Activated T-helper 1 cell treated with anti-CD3 and anti-CD28 coated beads, Interleukin-12 subunit alpha, Interleukin-12 subunit beta, Interleukin-2, Interleukin-4 antibody, amounts not matched to agents 30 ng/mL and 10 ng/mL and 1 ng/mL, durations not matched to agents 14 hours and 24 hours and 36 hours (primary cell): Measurements from ENCODE around the gene ABCA13. TPM values are rescaled to one million over a fixed set of nuclear protein-coding genes. Genes with fewer than 3 reads are reported as not detected.

Experiments
- DNase-seq: peaks from one replicate; pipeline ENCODE4 v3.0.0; 2021; ENCODE audit warnings: low spot score
- H3K27ac Mint-ChIP-seq: one replicate; pipeline ENCODE4 v1.8.0; 2021; ENCODE audit warnings: mild to moderate bottlenecking, mixed read lengths
- H3K27me3 Mint-ChIP-seq: one replicate; pipeline ENCODE4 v1.8.0; 2022; ENCODE audit warnings: mild to moderate bottlenecking, moderate library complexity, mixed read lengths; ENCODE audit not compliant: insufficient read depth
- H3K36me3 Mint-ChIP-seq: one replicate; pipeline ENCODE4 v1.8.0; 2021; ENCODE audit warnings: low read depth, mixed read lengths
- H3K4me1 Mint-ChIP-seq: one replicate; pipeline ENCODE4 v1.8.0; 2021; ENCODE audit warnings: low read depth, mixed read lengths
- H3K4me3 Mint-ChIP-seq: one replicate; pipeline ENCODE4 v1.8.0; 2021; ENCODE audit warnings: mild to moderate bottlenecking, moderate library complexity, mixed read lengths
- H3K9me3 Mint-ChIP-seq: one replicate; pipeline ENCODE4 v1.8.0; 2021; ENCODE audit warnings: mixed read lengths
- intact Hi-C: fragments of 100-400 bp; cut with micrococcal nuclease; formaldehyde crosslinking; loops from one replicate; pipeline ENCODE4 v1.15.1; 2024
- total RNA-seq: library from RNA; stranded (reverse); gene quantifications from 2 replicates; pipeline ENCODE4 v1.2.3, GENCODE V29; 2022

Gene ABCA13
- total RNA-seq, 1 donor from 2014 or later = not detected

DNA sequence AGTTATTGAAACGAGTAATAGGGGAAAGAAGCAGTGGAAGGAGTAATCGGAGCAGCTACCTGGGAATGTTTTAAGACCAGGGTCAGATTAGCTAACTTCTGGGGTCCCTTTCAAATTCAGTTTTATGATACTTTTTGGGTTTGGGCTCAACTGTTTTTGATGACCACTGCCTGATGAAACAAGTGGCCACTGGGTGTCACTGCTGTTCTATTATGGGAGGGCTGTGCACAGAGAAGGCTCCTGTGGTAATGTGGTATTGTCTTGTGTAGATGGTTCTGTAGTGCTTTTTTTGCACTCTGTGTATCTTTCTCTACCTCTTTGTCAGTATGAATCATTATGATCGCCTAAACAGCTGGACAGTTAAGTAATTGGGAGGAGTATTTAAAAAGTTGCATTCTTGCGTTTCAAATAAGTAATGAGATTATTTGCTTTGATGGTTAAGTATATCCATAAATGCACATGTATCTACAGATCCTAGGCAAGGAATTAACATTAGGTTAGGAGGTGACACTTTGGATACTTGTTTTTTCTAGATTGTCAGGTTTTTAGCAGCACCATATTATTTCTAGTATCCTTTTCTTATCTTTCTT is 128.4 kb downstream of the ABCA13 start:
- Mint-ChIP-seq H3K4me1 (peaks cover 6% of the 10 kb centered on the region), H3K27me3 (peaks cover 5% of the 10 kb centered on the region), H3K4me3 (no peak overlapping the region), H3K36me3 (no peaks in the 10 kb centered on the region), H3K27ac (no peak overlapping the region), H3K9me3 (no peaks in the 10 kb centered on the region)
- intact Hi-C loops = loop anchor here (1.0 to 10.0 kb wide), 9 partner anchors 21 to 1553 kb away; partner anchors contain the start of gene PKD1L1
- DNase-seq = peak; percentile 20

DNA sequence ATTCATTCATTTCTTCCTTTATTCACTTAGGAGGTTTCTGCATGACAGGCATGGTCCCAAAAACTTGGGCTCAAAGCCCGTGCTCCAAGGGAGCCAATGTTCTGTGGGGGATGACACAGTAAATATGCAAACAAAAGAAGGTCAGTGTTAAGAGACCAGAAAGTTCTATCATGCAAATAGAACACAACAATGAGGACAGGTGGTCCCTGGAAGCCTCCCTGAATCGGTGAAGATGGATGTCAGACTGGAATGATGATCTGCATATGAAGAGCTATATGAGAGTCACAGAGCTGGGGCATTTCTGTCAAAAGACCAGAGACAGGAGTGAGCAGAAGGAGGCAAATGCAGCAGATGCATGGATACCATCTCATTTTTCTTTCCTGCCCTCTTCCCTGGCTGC is 129.0 kb downstream of the ABCA13 start:
- Mint-ChIP-seq H3K36me3 (no peaks in the 10 kb centered on the region), H3K9me3 (no peaks in the 10 kb centered on the region), H3K4me1 (peaks cover 6% of the 10 kb centered on the region), H3K4me3 (no peak overlapping the region), H3K27me3 (peaks cover 5% of the 10 kb centered on the region), H3K27ac (no peak overlapping the region)
- intact Hi-C loops = no loop called here
- no peak for DNase-seq

DNA sequence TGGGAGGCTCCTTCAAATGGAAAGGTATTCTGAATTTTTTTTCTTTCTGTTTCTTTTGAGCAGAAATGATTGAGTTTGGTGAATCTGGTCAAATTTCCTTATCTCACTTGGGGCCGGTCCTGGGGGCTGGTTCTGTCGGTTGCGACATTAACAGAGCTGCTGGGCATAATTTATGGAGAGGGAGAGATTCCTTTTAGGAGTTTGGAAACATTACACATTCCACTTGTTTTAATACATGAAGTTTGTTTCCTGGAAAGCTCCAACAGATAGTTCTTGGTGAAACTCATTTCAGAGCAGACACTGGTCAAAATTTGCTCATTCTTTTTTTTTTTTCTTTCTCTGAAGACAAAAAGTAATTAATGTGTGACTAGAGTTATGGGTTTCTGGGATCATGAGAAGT is 129.9 kb downstream of the ABCA13 start:
- Mint-ChIP-seq H3K27me3 (peaks cover 5% of the 10 kb centered on the region), H3K27ac (no peak overlapping the region), H3K4me1 (peaks cover 6% of the 10 kb centered on the region), H3K4me3 (no peak overlapping the region), H3K9me3 (no peaks in the 10 kb centered on the region), H3K36me3 (no peaks in the 10 kb centered on the region)
- intact Hi-C loops = no loop called here
- no peak for DNase-seq

GRCh38 chr7:48304641-48305040 is 133.4 kb downstream of the ABCA13 start:
- no peaks in the 10 kb centered on the region for H3K36me3 Mint-ChIP-seq
- no peak for DNase-seq
- intact Hi-C loops = no loop called here
- H3K4me3 Mint-ChIP-seq = no peak overlapping the region
- peaks cover 5% of the 10 kb centered on the region for H3K27me3 Mint-ChIP-seq
- H3K27ac Mint-ChIP-seq = no peak overlapping the region
- H3K4me1 Mint-ChIP-seq = peaks cover 3% of the 10 kb centered on the region
- H3K9me3 Mint-ChIP-seq = no peaks in the 10 kb centered on the region

DNA sequence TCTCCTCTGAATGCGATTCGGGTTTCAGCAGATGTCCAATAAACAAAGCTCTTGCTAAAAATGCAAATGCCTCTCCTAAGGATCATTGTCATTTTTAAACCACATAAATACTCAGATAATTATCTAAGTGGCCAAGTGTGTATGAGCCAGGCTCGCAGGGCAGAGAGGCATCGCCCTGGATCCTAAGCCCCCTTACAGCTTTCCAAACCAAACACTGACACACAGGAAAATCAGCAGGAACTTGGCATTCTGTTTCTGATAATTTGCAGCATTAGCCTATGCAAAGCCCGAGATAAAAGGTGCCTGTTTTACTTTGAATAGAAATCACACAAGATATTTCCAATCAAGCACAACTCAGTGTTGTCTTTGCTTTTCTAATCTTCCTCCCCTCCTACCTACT is 134.4 kb downstream of the ABCA13 start:
- no peaks in the 10 kb centered on the region for H3K36me3 Mint-ChIP-seq
- H3K4me3 Mint-ChIP-seq = no peak overlapping the region
- no peak for DNase-seq
- no peaks in the 10 kb centered on the region for H3K9me3 Mint-ChIP-seq
- intact Hi-C loops = no loop called here
- H3K27me3 Mint-ChIP-seq = peaks cover 5% of the 10 kb centered on the region
- no peaks in the 10 kb centered on the region for H3K4me1 Mint-ChIP-seq
- no peak overlapping the region for H3K27ac Mint-ChIP-seq

DNA sequence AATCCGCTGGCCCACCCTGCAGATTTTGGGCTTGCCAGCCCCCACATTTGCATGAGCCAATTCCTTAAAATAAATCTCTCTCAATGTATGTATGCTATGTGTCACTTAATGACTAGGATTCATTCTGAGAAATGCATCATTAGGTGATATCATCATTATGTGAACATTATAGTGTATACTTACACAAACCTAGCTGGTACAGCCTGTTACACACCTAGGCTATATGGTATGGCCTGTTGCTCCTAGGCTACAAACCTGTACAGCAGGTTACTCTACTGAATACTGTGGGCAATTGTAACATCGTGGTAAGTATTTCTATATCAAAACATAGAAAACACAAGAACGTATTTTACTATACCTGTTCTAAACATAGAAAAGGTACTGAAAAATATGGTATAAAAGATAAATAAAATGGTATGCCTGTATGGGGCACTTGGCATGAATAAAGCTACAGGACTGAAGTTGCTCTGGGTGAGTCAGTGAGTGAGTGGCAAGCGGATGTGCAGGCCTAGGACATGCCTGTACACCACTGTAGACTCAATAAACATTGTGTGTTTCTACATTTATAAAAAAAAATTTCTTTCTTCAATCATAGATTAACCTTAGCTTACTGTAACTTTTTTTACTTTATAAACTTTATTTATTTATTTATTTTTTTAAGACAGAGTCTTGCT is 135.9 kb downstream of the ABCA13 start:
- Mint-ChIP-seq H3K27me3 (peaks cover 1% of the 10 kb centered on the region), H3K4me1 (no peaks in the 10 kb centered on the region), H3K4me3 (no peak overlapping the region), H3K27ac (no peak overlapping the region), H3K9me3 (no peaks in the 10 kb centered on the region), H3K36me3 (no peaks in the 10 kb centered on the region)
- intact Hi-C loops = no loop called here
- no peak for DNase-seq

GRCh38 chr7:48309720-48310119 is 138.5 kb downstream of the ABCA13 start:
- H3K4me3 Mint-ChIP-seq = no peak overlapping the region

DNA sequence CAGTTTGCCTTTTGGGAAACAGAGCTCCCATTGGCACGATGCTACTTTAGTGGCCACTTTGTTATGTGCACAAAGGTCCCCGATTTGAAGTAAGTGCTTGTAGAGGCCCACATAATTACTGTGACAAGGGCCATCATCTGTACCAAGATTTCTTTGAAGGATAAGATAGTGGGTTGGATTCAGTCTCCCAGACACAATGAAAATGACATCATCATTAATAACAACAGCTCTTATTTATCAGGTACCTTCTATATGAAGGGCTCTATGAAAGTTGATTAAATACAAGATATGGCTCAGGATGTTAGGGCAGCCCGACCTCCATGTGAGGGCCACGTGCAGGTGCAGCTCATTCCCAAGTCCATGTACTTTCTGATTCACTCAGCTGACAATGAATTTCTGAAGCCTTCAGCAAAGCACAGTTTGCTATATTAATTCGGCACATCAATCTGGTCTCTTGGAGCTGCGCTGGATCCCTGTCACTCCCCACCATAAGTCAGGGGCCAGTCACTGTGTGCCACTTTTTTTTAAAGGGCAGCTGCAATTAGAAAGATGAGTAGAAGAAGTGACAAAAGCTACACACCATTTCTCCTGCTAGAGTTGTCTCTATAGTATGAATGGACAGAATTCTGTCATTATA is 140.3 kb downstream of the ABCA13 start:
- no peaks in the 10 kb centered on the region for H3K4me1 Mint-ChIP-seq
- intact Hi-C loops = no loop called here
- H3K9me3 Mint-ChIP-seq = no peaks in the 10 kb centered on the region
- no peaks in the 10 kb centered on the region for H3K27me3 Mint-ChIP-seq
- H3K27ac Mint-ChIP-seq = no peak overlapping the region
- no peaks in the 10 kb centered on the region for H3K36me3 Mint-ChIP-seq
- no peak for DNase-seq
- H3K4me3 Mint-ChIP-seq = no peak overlapping the region

More at GRCh38 chr7:48309720-48310119, 138.5 kb downstream of the ABCA13 start:
- Mint-ChIP-seq H3K27ac (no peak overlapping the region), H3K9me3 (no peaks in the 10 kb centered on the region), H3K27me3 (no peaks in the 10 kb centered on the region), H3K36me3 (no peaks in the 10 kb centered on the region), H3K4me1 (no peaks in the 10 kb centered on the region)
- DNase-seq = no peak
- intact Hi-C loops = no loop called here

DNA sequence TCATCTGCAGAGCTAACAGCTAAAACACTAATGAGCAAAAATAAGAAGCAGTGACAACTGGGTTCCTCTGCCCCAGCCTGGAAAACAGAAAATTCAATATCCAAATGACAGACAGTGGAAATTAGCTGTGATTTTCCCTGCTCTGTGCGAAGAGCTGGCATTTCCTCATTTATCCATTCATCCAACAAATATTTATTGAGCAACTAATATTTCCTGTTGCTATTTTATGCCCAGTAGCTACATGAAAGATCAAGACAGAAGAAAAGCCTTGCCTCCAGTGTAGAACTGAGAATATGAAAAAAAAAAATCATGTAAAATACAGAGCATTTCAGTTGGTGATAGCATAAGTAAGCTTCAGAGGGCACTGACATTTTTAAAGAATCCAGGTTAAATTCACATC is 140.9 kb downstream of the ABCA13 start:
- DNase-seq = no peak
- no peaks in the 10 kb centered on the region for H3K9me3 Mint-ChIP-seq
- intact Hi-C loops = no loop called here
- no peaks in the 10 kb centered on the region for H3K36me3 Mint-ChIP-seq
- H3K27me3 Mint-ChIP-seq = no peaks in the 10 kb centered on the region
- no peak overlapping the region for H3K4me3 Mint-ChIP-seq
- no peaks in the 10 kb centered on the region for H3K4me1 Mint-ChIP-seq
- no peak overlapping the region for H3K27ac Mint-ChIP-seq

- no peak for DNase-seq
- intact Hi-C loops = no loop called here
- H3K27me3 Mint-ChIP-seq = peaks cover 1% of the 10 kb centered on the region
Measured at GRCh38 chr7:48316768-48317167, 145.5 kb downstream of the ABCA13 start.

DNA sequence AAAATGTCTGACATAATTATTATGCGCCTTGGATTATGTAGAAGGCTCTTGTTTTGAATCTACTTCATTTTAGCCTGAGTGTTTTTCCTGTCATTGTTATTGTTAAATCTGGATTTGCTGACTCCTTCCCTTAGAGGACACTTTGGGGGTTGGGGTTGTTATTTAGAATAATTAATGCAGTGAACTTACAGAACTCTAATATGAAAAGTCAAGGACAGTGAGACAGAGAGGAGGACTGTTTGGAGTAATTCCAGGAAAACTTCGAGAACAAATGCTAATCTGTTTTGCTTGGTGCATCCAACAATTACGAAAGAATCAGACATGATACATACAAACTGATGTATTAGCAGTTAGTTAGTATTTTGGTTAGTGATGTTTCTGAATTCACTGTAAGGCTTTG is 146.1 kb downstream of the ABCA13 start:
- H3K4me1 Mint-ChIP-seq = no peaks in the 10 kb centered on the region
- no peaks in the 10 kb centered on the region for H3K36me3 Mint-ChIP-seq
- H3K9me3 Mint-ChIP-seq = no peaks in the 10 kb centered on the region
- intact Hi-C loops = no loop called here
- H3K4me3 Mint-ChIP-seq = no peak overlapping the region
- no peak for DNase-seq
- no peak overlapping the region for H3K27ac Mint-ChIP-seq
- H3K27me3 Mint-ChIP-seq = peaks cover 1% of the 10 kb centered on the region

More at GRCh38 chr7:48316768-48317167, 145.5 kb downstream of the ABCA13 start:
- no peaks in the 10 kb centered on the region for H3K36me3 Mint-ChIP-seq
- H3K9me3 Mint-ChIP-seq = no peaks in the 10 kb centered on the region
- no peak overlapping the region for H3K4me3 Mint-ChIP-seq
- no peak overlapping the region for H3K27ac Mint-ChIP-seq
- H3K4me1 Mint-ChIP-seq = no peaks in the 10 kb centered on the region

DNA sequence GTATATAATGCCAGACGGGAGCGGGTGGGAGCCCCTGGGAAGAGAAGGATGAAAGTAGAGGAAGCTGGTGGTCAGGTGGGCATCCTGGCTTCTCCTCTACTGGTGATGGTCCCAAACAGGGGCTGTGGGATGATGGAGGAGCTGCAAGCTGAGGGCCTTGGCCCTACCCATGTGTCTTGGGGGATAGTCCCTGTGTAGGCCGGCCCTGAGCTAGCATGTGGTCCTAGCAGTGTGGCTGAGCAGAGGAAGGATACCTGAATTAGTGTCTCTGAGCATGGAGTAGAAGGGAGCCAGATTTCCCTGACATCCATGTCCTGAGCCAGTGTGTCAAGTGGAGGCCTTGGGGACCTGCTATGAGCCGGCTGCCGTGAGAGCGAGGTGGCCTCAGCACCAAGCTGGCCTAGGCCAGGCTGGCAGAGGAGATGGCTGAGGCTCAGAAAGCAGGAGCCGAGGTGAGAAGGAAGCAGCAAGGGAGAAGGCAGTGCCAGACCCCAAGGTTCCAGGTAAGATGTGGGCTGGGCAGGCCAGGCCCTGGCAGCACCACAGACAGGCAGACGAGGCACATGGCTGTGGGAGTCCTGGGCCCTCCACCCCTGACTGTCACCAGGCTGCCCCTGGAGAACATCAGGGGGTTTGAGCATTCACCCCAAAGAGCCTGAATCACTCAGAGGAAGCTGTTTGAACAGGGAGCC is 150.2 kb downstream of the ABCA13 start:
- intact Hi-C loops = no loop called here
- peaks cover 1% of the 10 kb centered on the region for H3K27me3 Mint-ChIP-seq
- DNase-seq = no peak
- peaks cover 8% of the 10 kb centered on the region for H3K9me3 Mint-ChIP-seq
- H3K4me3 Mint-ChIP-seq = no peak overlapping the region
- no peaks in the 10 kb centered on the region for H3K4me1 Mint-ChIP-seq
- H3K36me3 Mint-ChIP-seq = no peaks in the 10 kb centered on the region
- H3K27ac Mint-ChIP-seq = no peak overlapping the region
